ENCODE results near the gene GDF11. TPM values are rescaled to one million over a fixed set of nuclear protein-coding genes. Genes with fewer than 3 reads are reported as not detected.

The GDF11 gene
- total RNA-seq, 1 donor from 2014 or later: 50.3 TPM

DNA sequence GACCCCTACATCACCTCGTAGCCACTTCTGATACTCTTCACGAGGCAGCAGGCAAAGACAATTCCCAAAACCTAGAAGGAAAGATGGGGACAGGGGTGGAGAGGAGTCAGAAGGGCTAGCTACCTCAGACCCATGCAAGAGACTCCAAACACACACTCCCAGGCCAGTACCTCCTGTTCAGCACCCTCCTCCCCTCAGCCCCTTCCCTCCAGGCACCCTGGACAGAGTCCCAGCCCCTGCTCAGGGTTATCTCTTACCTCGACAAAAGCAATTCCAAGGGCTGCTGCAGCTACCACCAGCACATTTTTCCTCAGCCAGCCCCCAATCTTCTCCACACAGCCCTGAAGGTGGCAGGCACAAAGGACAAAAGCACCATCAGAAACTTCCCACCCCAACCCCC, 17.4 kb upstream of the GDF11 start:
- peaks cover 24% of the 10 kb centered on the region for H3K4me1 Mint-ChIP-seq (ENCODE audit: low read depth)
- peaks cover 6% of the 10 kb centered on the region for H3K36me3 Mint-ChIP-seq (ENCODE audit: insufficient read depth)
- TF ChIP-seq, protein P1, sequence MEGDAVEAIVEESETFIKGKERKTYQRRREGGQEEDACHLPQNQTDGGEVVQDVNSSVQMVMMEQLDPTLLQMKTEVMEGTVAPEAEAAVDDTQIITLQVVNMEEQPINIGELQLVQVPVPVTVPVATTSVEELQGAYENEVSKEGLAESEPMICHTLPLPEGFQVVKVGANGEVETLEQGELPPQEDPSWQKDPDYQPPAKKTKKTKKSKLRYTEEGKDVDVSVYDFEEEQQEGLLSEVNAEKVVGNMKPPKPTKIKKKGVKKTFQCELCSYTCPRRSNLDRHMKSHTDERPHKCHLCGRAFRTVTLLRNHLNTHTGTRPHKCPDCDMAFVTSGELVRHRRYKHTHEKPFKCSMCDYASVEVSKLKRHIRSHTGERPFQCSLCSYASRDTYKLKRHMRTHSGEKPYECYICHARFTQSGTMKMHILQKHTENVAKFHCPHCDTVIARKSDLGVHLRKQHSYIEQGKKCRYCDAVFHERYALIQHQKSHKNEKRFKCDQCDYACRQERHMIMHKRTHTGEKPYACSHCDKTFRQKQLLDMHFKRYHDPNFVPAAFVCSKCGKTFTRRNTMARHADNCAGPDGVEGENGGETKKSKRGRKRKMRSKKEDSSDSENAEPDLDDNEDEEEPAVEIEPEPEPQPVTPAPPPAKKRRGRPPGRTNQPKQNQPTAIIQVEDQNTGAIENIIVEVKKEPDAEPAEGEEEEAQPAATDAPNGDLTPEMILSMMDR (IDR thresholded peaks at IDR 0.05; ENCODE audit: unreplicated experiment): no peak
- no peaks in the 10 kb centered on the region for H3K9me3 Mint-ChIP-seq (ENCODE audit: low read depth)
- peaks cover 4% of the 10 kb centered on the region for H3K27me3 Mint-ChIP-seq
- DNase-seq (ENCODE audit: low spot score, unreplicated experiment): no peak
- H3K4me3 Mint-ChIP-seq (ENCODE audit: low read depth): no peak overlapping the region
- peak overlapping the region; percentile 33 for H3K27ac Mint-ChIP-seq

DNA sequence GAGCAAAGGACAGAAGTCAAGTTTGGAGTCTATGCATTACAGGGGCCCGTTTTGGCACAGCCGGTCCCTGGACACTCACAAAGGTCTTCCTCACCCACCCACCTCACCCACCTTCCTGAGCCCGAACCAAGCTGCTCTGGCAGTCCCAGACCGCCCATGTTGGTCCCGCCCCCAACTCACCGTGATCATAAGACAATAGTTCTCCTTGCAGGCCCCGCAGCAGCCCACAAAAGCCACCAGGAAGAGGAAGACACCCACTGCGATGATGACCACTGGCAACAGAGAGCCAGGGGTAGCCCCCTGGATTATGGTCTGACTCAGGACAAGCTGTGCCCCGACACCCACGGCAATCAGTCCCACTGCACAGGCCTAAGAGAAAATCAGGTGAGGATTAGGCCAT, 16.0 kb upstream of the GDF11 start:
- Mint-ChIP-seq H3K4me3 (ENCODE audit: low read depth) (peak overlapping the region; percentile 84), H3K4me1 (ENCODE audit: low read depth) (peaks cover 24% of the 10 kb centered on the region), H3K27me3 (peaks cover 8% of the 10 kb centered on the region), H3K27ac (peak overlapping the region; percentile 84), H3K36me3 (ENCODE audit: insufficient read depth) (peaks cover 6% of the 10 kb centered on the region), H3K9me3 (ENCODE audit: low read depth) (no peaks in the 10 kb centered on the region)
- TF ChIP-seq, protein P1 (IDR thresholded peaks at IDR 0.05; ENCODE audit: unreplicated experiment): no peak
- no peak for DNase-seq (ENCODE audit: low spot score, unreplicated experiment)

DNA sequence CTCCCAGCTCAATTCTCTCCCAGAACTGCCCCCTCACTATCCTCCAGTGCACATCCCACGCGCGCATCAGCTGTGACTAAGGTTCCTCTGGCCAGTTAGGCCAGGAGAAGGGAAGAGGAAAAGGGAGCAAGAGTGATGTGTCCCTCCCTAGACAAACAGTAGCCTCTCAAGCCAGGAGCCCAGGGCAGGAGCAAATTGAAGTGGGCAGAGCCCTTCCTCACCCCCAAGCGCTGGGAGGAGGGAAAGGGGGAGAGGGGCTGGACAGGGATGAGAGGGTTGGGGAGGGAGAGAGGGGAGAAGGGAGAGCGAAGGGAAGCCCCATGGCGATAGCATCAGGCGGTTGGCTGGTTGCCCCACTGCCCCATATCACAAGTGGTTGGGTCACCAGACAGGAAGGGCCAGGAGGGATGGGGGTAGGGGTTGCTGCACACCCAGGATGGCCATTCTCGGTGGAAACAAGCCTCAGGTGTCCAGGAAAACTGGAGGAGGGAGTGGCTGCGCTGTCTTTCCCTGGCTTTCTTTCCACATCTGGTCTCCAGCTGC, 15.2 kb upstream of the GDF11 start:
- TF ChIP-seq, protein P1 (IDR thresholded peaks at IDR 0.05; ENCODE audit: unreplicated experiment): no peak
- Mint-ChIP-seq H3K4me1 (ENCODE audit: low read depth) (peaks cover 24% of the 10 kb centered on the region), H3K27me3 (peaks cover 8% of the 10 kb centered on the region), H3K4me3 (ENCODE audit: low read depth) (peak overlapping the region; percentile 84), H3K27ac (peak overlapping the region; percentile 84), H3K9me3 (ENCODE audit: low read depth) (no peaks in the 10 kb centered on the region), H3K36me3 (ENCODE audit: insufficient read depth) (peaks cover 6% of the 10 kb centered on the region)
- DNase-seq (ENCODE audit: low spot score, unreplicated experiment): no peak

DNA sequence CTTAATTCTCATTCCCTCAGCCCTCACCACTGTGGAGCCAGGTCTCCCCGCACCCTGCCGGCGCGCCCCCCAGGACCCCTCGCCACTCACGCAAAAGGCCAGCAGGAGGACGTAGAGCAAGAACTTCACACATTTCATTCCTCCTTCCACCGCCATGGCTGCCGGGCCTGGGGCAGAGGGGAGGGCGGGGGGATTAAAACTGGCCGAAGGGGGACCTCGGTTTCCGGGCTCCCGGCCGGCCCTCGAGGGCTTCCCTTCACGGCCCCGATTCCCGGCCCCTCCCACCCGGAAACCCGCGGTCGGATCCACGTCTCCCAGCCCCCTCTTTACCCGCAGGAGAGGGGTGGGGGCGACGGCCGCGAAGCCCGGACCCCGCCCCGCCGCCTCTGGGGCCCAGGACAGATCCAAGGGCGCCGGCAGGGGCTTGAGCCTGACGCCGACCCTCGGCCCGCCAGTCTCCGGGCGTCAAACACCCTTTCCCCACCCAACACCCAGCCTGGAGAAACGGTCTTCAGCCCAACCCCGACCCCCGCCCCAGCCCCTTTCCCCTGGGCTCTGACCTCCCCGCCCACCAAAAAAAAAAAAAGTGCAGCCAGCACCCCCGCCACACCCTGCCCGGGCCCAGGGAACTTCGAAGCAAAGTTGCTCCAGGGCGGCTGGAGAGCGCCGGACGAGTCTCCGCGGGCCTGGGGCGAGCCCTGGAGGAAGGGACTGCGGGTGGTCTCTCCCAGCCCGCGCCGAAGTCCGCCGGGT, 14.6 kb upstream of the GDF11 start:
- peak overlapping the region; percentile 77 for H3K27ac Mint-ChIP-seq
- no peaks in the 10 kb centered on the region for H3K9me3 Mint-ChIP-seq (ENCODE audit: low read depth)
- peaks cover 24% of the 10 kb centered on the region for H3K4me1 Mint-ChIP-seq (ENCODE audit: low read depth)
- peaks cover 6% of the 10 kb centered on the region for H3K36me3 Mint-ChIP-seq (ENCODE audit: insufficient read depth)
- peak overlapping the region; percentile 84 for H3K4me3 Mint-ChIP-seq (ENCODE audit: low read depth)
- peak; percentile 28 for DNase-seq (ENCODE audit: low spot score, unreplicated experiment)
- TF ChIP-seq, protein P1 (IDR thresholded peaks at IDR 0.05; ENCODE audit: unreplicated experiment): no peak
- peaks cover 8% of the 10 kb centered on the region for H3K27me3 Mint-ChIP-seq

DNA sequence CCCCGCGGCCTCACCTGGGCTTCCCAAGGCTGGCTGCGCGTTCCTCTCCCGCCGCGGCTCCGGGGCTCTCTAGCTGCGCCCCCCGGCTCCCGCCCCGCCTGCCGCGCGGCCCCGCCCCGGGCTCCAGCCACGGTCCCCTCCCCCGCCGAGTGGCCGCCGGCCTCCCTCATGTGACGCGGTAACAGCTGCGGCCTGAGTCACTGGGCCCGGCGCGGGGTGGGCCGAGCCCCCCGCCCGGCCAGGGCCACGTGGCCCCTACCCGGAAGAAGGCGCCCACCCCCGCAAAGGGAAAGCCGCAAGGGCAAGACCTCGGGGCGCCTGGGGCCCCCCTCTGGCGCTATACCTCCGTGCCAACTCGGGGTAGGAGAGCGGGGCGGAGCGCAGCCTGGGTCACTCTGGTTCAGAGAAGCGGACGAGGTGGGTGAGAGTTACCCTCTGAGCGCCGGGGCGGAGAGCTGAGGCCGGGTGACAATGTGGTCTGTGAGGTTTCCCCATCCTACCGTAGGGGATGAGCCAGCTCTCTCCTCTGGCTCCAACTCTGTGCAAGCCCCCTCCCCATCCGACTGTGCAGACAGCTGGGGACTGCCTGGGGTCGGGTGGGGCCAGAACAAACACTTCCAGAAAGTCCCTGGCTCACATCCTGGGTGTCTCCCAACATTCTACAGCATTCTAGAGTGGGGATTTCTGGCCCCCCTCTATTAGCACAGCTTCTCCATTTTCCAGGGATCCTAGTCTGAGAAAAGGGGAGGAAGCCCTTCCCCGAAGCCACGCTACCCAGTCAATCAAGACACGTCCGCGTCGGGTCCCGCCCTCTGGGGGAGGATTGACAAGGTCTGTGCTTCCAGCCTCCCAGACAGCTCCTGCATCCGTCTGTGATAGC, 13.7 kb upstream of the GDF11 start, which contains the start of gene CD63:
CD63 (minus strand) TSS at position 71 of the 880 bp plus-strand sequence. CDS start 668 bp downstream, outside the sequence.
- Mint-ChIP-seq H3K27me3 (peaks cover 8% of the 10 kb centered on the region), H3K36me3 (ENCODE audit: insufficient read depth) (peaks cover 2% of the 10 kb centered on the region), H3K4me1 (ENCODE audit: low read depth) (peaks cover 24% of the 10 kb centered on the region), H3K9me3 (ENCODE audit: low read depth) (no peaks in the 10 kb centered on the region), H3K4me3 (ENCODE audit: low read depth) (peak within 1 kb of the TSS; percentile 84), H3K27ac (peak within 1 kb of the TSS; percentile 96)
- peak; percentile 65 for DNase-seq (ENCODE audit: low spot score, unreplicated experiment)
- TF ChIP-seq, protein P1 (IDR thresholded peaks at IDR 0.05; ENCODE audit: unreplicated experiment): no peak

Data from progenitor cell of endocrine pancreas (in vitro differentiated cells).